ENCODE measurements around the gene DUSP23. TPM values are rescaled to one million over a fixed set of nuclear protein-coding genes. Genes with fewer than 3 reads are reported as not detected.

DUSP23 gene
- total RNA-seq, 1 donor from 2014 or later: 15.0 TPM

DNA sequence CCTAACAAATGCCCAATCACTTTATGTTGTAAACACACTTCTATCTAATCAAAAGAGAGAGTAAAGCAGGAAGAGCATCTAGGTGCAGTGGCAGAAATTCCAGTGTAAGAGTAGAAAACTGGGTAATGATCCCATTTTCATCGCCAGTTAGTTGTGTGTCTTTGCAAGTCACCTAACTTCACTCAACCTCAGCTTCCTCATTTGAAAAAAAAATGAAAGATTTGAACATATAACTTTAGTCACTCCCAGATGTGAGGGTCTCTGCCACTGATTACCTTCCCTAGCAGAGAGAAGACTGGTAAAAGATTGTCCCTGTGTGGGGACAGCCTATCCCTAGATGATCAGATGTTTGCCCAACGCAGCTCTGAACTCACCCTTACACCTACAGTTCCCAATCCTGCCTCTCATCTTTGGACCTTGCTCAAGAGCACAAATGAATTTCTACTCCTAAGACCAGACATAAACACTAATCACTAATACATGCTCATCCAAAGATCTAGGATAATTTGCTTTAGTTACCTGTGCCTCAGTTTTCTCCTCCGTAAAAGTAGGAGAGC lies 25.2 kb upstream of the DUSP23 start:
- Histone ChIP-seq H3K27ac (replicated peaks) (no peak overlapping the region), H3K4me3 (no peak overlapping the region), H3K9me3 (replicated peaks) (no peaks in the 10 kb centered on the region), H3K36me3 (no peaks in the 10 kb centered on the region), H3K27me3 (ENCODE audit: low read depth) (no peaks in the 10 kb centered on the region), H3K4me1 (peaks cover 19% of the 10 kb centered on the region)
- TF ChIP-seq CTCF (IDR thresholded peaks at IDR 0.05; ENCODE audit: borderline replicate concordance): no peak
- intact Hi-C loops (cut with micrococcal nuclease): no loop called here
- no peak for DNase-seq

GRCh38 chr1:159756397-159756796 lies 24.4 kb upstream of the DUSP23 start:
- Histone ChIP-seq H3K36me3 (no peaks in the 10 kb centered on the region), H3K27me3 (ENCODE audit: low read depth) (no peaks in the 10 kb centered on the region), H3K4me1 (peaks cover 18% of the 10 kb centered on the region), H3K4me3 (no peak overlapping the region), H3K27ac (replicated peaks) (no peak overlapping the region), H3K9me3 (replicated peaks) (no peaks in the 10 kb centered on the region)
- no peak for TF ChIP-seq CTCF (IDR thresholded peaks at IDR 0.05; ENCODE audit: borderline replicate concordance)
- no peak for DNase-seq
- intact Hi-C loops (cut with micrococcal nuclease): no loop called here

DNA sequence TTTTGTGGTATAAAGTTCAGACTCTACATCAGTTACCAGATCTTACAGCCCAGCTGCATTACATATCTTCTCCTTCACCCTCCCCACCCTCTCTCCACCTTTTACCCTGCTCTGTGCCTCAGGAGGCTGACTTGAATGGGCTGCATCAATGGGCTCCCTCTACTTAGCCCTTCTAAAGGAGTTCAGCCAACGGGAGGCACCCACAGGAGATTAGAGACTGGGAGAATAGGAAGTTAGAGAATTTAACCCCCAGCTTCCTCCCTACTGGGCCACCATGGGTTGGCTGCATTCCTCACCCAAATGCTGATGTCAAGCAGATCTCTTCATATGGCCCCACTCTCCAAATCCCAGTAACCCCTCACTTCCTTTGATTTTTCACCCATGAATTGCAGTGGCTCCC lies 17.1 kb upstream of the DUSP23 start:
- no peak for DNase-seq
- no peaks in the 10 kb centered on the region for H3K36me3 ChIP-seq
- no peak overlapping the region for H3K4me3 ChIP-seq
- no peaks in the 10 kb centered on the region for H3K4me1 ChIP-seq
- no peaks in the 10 kb centered on the region for H3K27me3 ChIP-seq (ENCODE audit: low read depth)
- no peak for TF ChIP-seq CTCF (IDR thresholded peaks at IDR 0.05; ENCODE audit: borderline replicate concordance)
- intact Hi-C loops (cut with micrococcal nuclease): no loop called here
- no peaks in the 10 kb centered on the region for H3K9me3 ChIP-seq (replicated peaks)
- H3K27ac ChIP-seq (replicated peaks): no peak overlapping the region

DNA sequence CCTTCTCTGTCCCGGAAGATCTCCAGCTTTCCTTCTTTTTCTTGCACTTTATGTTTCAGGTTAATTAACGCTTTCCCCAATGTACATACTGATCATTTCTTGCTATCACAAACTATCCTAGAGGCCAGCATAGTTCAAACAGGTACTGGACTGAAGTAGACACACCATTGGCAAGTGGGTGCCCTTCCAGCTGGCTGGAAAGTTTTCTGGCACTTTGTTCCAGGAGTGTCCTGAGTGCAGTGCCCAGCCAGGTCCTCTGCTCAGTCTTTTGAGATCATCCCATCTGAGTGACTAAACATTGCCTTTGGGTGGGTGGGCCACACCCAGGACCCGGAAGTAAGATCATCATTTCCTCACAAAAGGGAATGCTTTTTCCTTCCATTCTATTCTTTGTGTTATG lies 15.0 kb upstream of the DUSP23 start:
- DNase-seq: no peak
- Histone ChIP-seq H3K9me3 (replicated peaks) (no peaks in the 10 kb centered on the region), H3K4me1 (no peaks in the 10 kb centered on the region), H3K36me3 (no peaks in the 10 kb centered on the region), H3K27ac (replicated peaks) (no peak overlapping the region), H3K4me3 (no peak overlapping the region), H3K27me3 (ENCODE audit: low read depth) (no peaks in the 10 kb centered on the region)
- intact Hi-C loops (cut with micrococcal nuclease): no loop called here
- TF ChIP-seq CTCF (IDR thresholded peaks at IDR 0.05; ENCODE audit: borderline replicate concordance): no peak

- H3K4me3 ChIP-seq: no peak overlapping the region
- H3K4me1 ChIP-seq: peaks cover 14% of the 10 kb centered on the region
- no peaks in the 10 kb centered on the region for H3K9me3 ChIP-seq (replicated peaks)
- no peak for TF ChIP-seq CTCF (IDR thresholded peaks at IDR 0.05; ENCODE audit: borderline replicate concordance)
- no peaks in the 10 kb centered on the region for H3K27me3 ChIP-seq (ENCODE audit: low read depth)
- no peak overlapping the region for H3K27ac ChIP-seq (replicated peaks)
- no peaks in the 10 kb centered on the region for H3K36me3 ChIP-seq
- intact Hi-C loops (cut with micrococcal nuclease): no loop called here
- DNase-seq: no peak
Measured at GRCh38 chr1:159771127-159771895, 9.5 kb upstream of the DUSP23 start.
